GM12878 (cell line): ENCODE results near the gene ASRGL1. TPM values are rescaled to one million over a fixed set of nuclear protein-coding genes. Genes with fewer than 3 reads are reported as not detected.

Source experiments
- ATAC-seq: fragments of 200-7000 bp; cut with Tn5 transposase; 3 replicates; pipeline ENCODE4 v1.9.1; 2020; ENCODE audit warnings: mild to moderate bottlenecking, moderate library complexity
- BruUV-seq: library from RNA; stranded (reverse); fragments of 400-500 nt; replicated peaks from 2 replicates; lab custom pipeline; 2021; lab: Mats Ljungman, UMichigan
- CTCF ChIA-PET: fragments of 300-600 bp; sonication (Branson Sonifier 250); formaldehyde crosslinking; extraction: SDS; loops from one replicate; lab custom pipeline; 2021; ENCODE audit warnings: inconsistent platforms; lab: Yijun Ruan, JAX
- POLR2A ChIA-PET: fragments of 350-600 bp; formaldehyde crosslinking; extraction: SDS; loops from one replicate; lab custom pipeline; 2021; ENCODE audit warnings: inconsistent platforms; lab: Charles Lee
- RAD21 ChIA-PET: fragments of 300-600 bp; sonication (Branson Sonifier 250); formaldehyde crosslinking; loops from one replicate; lab custom pipeline; 2023; ENCODE audit warnings: antibody characterized with exemption; ENCODE audit not compliant: unreplicated experiment; lab: Charles Lee
- SMC1A ChIA-PET: fragments of 300-600 bp; sonication (Branson Sonifier 250); formaldehyde crosslinking; loops from one replicate; lab custom pipeline; 2023; ENCODE audit not compliant: unreplicated experiment, uncharacterized antibody; lab: Charles Lee
- DNase-seq: peaks from one replicate; pipeline ENCODE4 v3.0.0-alpha.2; 2011; ENCODE audit warnings: low read depth, low spot score
- FAIRE-seq: peaks from 3 replicates; lab custom pipeline; 2011; peaks lifted over from hg19 to GRCh38; lab: Jason Lieb, UNC
- H2AFZ ChIP-seq: 2 replicates; pipeline ENCODE4 v1.6.0; 2011; ENCODE audit warnings: low read depth, low read length, control low read depth; ENCODE audit not compliant: control insufficient read depth
- H3K27ac ChIP-seq: 2 replicates; pipeline ENCODE4 v1.5.1; 2011; ENCODE audit warnings: control low read depth; ENCODE audit not compliant: control insufficient read depth, insufficient read depth
- H3K27me3 ChIP-seq, 2 experiments: replicated peaks in 1 of 2; 2 replicates each; pipeline versions ENCODE4 v1.6.0 to v1.6.1; 2011; ENCODE audit warnings: low read length in 1 of 2; ENCODE audit not compliant: control insufficient read depth in 2 of 2, insufficient read depth in 2 of 2
- H3K36me3 ChIP-seq, 2 experiments: 2 replicates each; pipeline ENCODE4 v1.5.1; 2011; ENCODE audit warnings: low read length in 1 of 2; ENCODE audit not compliant: control insufficient read depth in 2 of 2, insufficient read depth in 2 of 2
- H3K4me1 ChIP-seq: 2 replicates; pipeline ENCODE4 v1.6.1; 2011; ENCODE audit warnings: mild to moderate bottlenecking, low read length, moderate library complexity, mixed read lengths; ENCODE audit not compliant: control insufficient read depth, insufficient read depth
- H3K4me2 ChIP-seq: 2 replicates; pipeline ENCODE4 v1.6.0; 2011; ENCODE audit warnings: control low read depth; ENCODE audit not compliant: control insufficient read depth, insufficient read depth
- H3K4me3 ChIP-seq: fragments of 200-600 bp; sonication (generic); 2 replicates; pipeline ENCODE4 v1.5.1; 2016
- H3K79me2 ChIP-seq: 2 replicates; pipeline ENCODE4 v1.6.0; 2011; ENCODE audit warnings: low read length; ENCODE audit not compliant: control insufficient read depth, insufficient read depth
- H3K9ac ChIP-seq: 2 replicates; pipeline ENCODE4 v1.8.0; 2011; ENCODE audit warnings: low read length, control low read depth, mixed read lengths; ENCODE audit not compliant: control insufficient read depth, insufficient read depth
- H3K9me3 ChIP-seq: replicated peaks from 3 replicates; pipeline ENCODE4 v1.5.1; 2011; ENCODE audit warnings: mild to moderate bottlenecking, low read length; ENCODE audit not compliant: control insufficient read depth, insufficient read depth
- H4K20me1 ChIP-seq: 2 replicates; pipeline ENCODE4 v1.6.0; 2011; ENCODE audit not compliant: control insufficient read depth, insufficient read depth
- CBX3 ChIP-seq: fragments of 200-600 bp; sonication (generic); IDR thresholded peaks from 2 replicates; pipeline ENCODE4 v1.6.1; 2016; ENCODE audit warnings: low read depth, borderline replicate concordance
- CBX5 ChIP-seq: sonication (generic); IDR thresholded peaks from 2 replicates; pipeline ENCODE4 v1.6.1; 2016; ENCODE audit warnings: low read depth, moderate library complexity, mild to moderate bottlenecking, inconsistent platforms
- CHD1 ChIP-seq: IDR thresholded peaks from 2 replicates; pipeline ENCODE4 v1.6.1; 2012; ENCODE audit warnings: low read depth, low read length, improper control_type of control experiment
- HDAC2 ChIP-seq: fragments of 200-600 bp; sonication (generic); IDR thresholded peaks from 2 replicates; pipeline ENCODE4 v1.6.1; 2017
- MLLT1 ChIP-seq: fragments of 450-650 bp; IDR thresholded peaks from 2 replicates; pipeline ENCODE4 v1.6.1; 2016; ENCODE audit warnings: mild to moderate bottlenecking
- NFYA ChIP-seq: IDR thresholded peaks from 2 replicates; pipeline ENCODE4 v1.6.1; 2011; ENCODE audit warnings: low read depth, mild to moderate bottlenecking, low read length, improper control_type of control experiment, borderline replicate concordance
- NFYB ChIP-seq: IDR thresholded peaks from 2 replicates; pipeline ENCODE4 v1.6.1; 2011; ENCODE audit warnings: low read depth, mild to moderate bottlenecking, low read length, improper control_type of control experiment, moderate library complexity; ENCODE audit not compliant: insufficient read depth
- NR2C2 ChIP-seq: IDR thresholded peaks from 2 replicates; pipeline ENCODE4 v1.6.1; 2011; ENCODE audit warnings: borderline replicate concordance, low read depth; ENCODE audit not compliant: control insufficient read depth, insufficient read length
- POLR2AphosphoS2 ChIP-seq: IDR thresholded peaks from 2 replicates; pipeline ENCODE4 v1.6.1; 2011; ENCODE audit warnings: low read depth, mild to moderate bottlenecking, low read length, improper control_type of control experiment, moderate library complexity
- POU2F2 ChIP-seq: IDR thresholded peaks from 3 replicates; pipeline ENCODE4 v1.6.1; 2011; ENCODE audit warnings: low read depth, mild to moderate bottlenecking, low read length, borderline replicate concordance
- ZBTB40 ChIP-seq: fragments of 450-650 bp; IDR thresholded peaks from 2 replicates; pipeline ENCODE4 v1.6.1; 2016; ENCODE audit warnings: mild to moderate bottlenecking, moderate library complexity, borderline replicate concordance
- WGBS: methylation state at CpG from one replicate; pipeline ENCODE4 v1.1.6; 2016; ENCODE audit warnings: low lambda C conversion rate; ENCODE audit not compliant: insufficient replicate concordance, insufficient coverage; ENCODE audit errors: missing lambda C conversion rate; 5-methylcytosine and 5-hydroxymethylcytosine counted together
- in situ Hi-C: fragments of 300-500 bp; cut with MboI; formaldehyde crosslinking; loops from 9 replicates; pipeline ENCODE4 v1.14.3; 2018; ENCODE audit warnings: mixed read lengths
- intact Hi-C: fragments of 100-400 bp; cut with micrococcal nuclease; formaldehyde crosslinking; loops from one replicate; pipeline ENCODE4 v1.14.2; 2022; ENCODE audit not compliant: unreplicated experiment
- polyA plus RNA-seq, 11 experiments: library from polyadenylated mRNA; depleted of rRNA in 4 of 11; unstranded in 6 of 11; stranded (reverse) in 5 of 11; fragments of >200 nt; fragmentation: Nextera tagmentation in 4 of 11; fragmentation: Illumina TruSeq in 1 of 11; extraction: Ambion mirVana in 4 of 11; extraction: Trizol in 1 of 11; gene quantifications; 1 replicate in 1 of 11; 2 replicates in 10 of 11; pipeline versions ENCODE4 v1.2.1 to v1.2.3, GENCODE V29; 2011 to 2016; ENCODE audit warnings: inconsistent platforms in 2 of 11, missing spikeins in 2 of 11, low read depth in 1 of 11
- total RNA-seq, 4 experiments: library from RNA; depleted of rRNA in 3 of 4; stranded (reverse); fragments of >200 nt in 3 of 4; fragmentation: Illumina TruSeq in 1 of 4; extraction: Trizol in 1 of 4; gene quantifications; 2 replicates each; pipeline versions ENCODE4 v1.2.1 to v1.2.3, GENCODE V29; 2013 to 2021
- TF ChIP-seq, protein P1 (sequence below): fragments of 150-350 bp; IDR thresholded peaks from 2 replicates; pipeline ENCODE4 v1.6.1; 2016; ENCODE audit warnings: low read depth, low read length

ASRGL1 gene
- total and polyA plus RNA-seq, 10 of the 15 experiments (the other 5 are each of a cell fraction or from before 2014, with no cell fraction given), result 0.97 to 24.5 (median 4.8) TPM

- TF ChIP-seq, protein P1, sequence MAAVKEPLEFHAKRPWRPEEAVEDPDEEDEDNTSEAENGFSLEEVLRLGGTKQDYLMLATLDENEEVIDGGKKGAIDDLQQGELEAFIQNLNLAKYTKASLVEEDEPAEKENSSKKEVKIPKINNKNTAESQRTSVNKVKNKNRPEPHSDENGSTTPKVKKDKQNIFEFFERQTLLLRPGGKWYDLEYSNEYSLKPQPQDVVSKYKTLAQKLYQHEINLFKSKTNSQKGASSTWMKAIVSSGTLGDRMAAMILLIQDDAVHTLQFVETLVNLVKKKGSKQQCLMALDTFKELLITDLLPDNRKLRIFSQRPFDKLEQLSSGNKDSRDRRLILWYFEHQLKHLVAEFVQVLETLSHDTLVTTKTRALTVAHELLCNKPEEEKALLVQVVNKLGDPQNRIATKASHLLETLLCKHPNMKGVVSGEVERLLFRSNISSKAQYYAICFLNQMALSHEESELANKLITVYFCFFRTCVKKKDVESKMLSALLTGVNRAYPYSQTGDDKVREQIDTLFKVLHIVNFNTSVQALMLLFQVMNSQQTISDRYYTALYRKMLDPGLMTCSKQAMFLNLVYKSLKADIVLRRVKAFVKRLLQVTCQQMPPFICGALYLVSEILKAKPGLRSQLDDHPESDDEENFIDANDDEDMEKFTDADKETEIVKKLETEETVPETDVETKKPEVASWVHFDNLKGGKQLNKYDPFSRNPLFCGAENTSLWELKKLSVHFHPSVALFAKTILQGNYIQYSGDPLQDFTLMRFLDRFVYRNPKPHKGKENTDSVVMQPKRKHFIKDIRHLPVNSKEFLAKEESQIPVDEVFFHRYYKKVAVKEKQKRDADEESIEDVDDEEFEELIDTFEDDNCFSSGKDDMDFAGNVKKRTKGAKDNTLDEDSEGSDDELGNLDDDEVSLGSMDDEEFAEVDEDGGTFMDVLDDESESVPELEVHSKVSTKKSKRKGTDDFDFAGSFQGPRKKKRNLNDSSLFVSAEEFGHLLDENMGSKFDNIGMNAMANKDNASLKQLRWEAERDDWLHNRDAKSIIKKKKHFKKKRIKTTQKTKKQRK, result no peak
- TF ChIP-seq CBX5 (no peak), POLR2AphosphoS2 (no peak), HDAC2 (no peak)
These were observed 33.6 kb downstream of the ASRGL1 start (continued) for GRCh38 chr11:62370743-62371440.

GRCh38 chr11:62372871-62373270, 35.6 kb downstream of the ASRGL1 start:
- no peak for DNase-seq
- no TSS peak for BruUV-seq
- no peaks in the 10 kb centered on the region for H4K20me1 ChIP-seq
- 35% methylated on average over 6 of the region's 6 CpGs for WGBS
- ChIA-PET POLR2A (interaction anchor here (0.5 kb wide), 1 partner anchor 15 kb away, joined by 6 read pairs; no protein-coding TSS in a partner anchor), RAD21 (no interaction called here), CTCF (interaction anchor here (1.1 to 2.8 kb wide), 2 partner anchors 28 to 33 kb away, joined by 3 to 20 read pairs; no protein-coding TSS in a partner anchor), SMC1A (interaction anchor here (5.8 kb wide), 1 partner anchor 33 kb away, joined by 70 read pairs; the partner anchor contains the start of gene ASRGL1)
- H3K79me2 ChIP-seq, result no peaks in the 10 kb centered on the region
- FAIRE-seq, result no peak
- intact Hi-C loops (no loop called here), in situ Hi-C loops (no loop called here)
- H3K9ac ChIP-seq, result no peak overlapping the region
- H3K4me3 ChIP-seq, result no peak overlapping the region
- no peaks in the 10 kb centered on the region for H3K36me3 ChIP-seq
- no peaks in the 10 kb centered on the region for H3K9me3 ChIP-seq
- H2AFZ ChIP-seq, result no peak overlapping the region
- no peak overlapping the region for H3K4me2 ChIP-seq
- no peaks in the 10 kb centered on the region for H3K27me3 ChIP-seq
- H3K4me1 ChIP-seq, result no peaks in the 10 kb centered on the region; the same call in 1 of the 2 replicates
- ATAC-seq, result peak; percentile 49
- no peak overlapping the region for H3K27ac ChIP-seq
- no peak for TF ChIP-seq ZBTB40
- TF ChIP-seq NR2C2, result no peak
- no peak for TF ChIP-seq POU2F2
- TF ChIP-seq CHD1, result no peak
- TF ChIP-seq MLLT1, result no peak
- no peak for TF ChIP-seq NFYA
- no peak for TF ChIP-seq NFYB
- TF ChIP-seq CBX3, result no peak
